DND-41 (cell line): ENCODE measurements around the gene DDX39A.

Experiments used
- EZH2 ChIP-seq: IDR thresholded peaks from 3 replicates; pipeline ENCODE4 v1.6.1; 2012; ENCODE audit warnings: borderline replicate concordance, low read depth, mild to moderate bottlenecking, moderate library complexity, low read length, inconsistent platforms; ENCODE audit not compliant: severe bottlenecking
- TF ChIP-seq, protein P1 (sequence below): IDR thresholded peaks from 2 replicates; pipeline ENCODE4 v1.5.1; 2012; ENCODE audit warnings: borderline replicate concordance, low read length, moderate library complexity, mild to moderate bottlenecking; ENCODE audit not compliant: poor library complexity, severe bottlenecking; ENCODE audit errors: extremely low read depth

DNA sequence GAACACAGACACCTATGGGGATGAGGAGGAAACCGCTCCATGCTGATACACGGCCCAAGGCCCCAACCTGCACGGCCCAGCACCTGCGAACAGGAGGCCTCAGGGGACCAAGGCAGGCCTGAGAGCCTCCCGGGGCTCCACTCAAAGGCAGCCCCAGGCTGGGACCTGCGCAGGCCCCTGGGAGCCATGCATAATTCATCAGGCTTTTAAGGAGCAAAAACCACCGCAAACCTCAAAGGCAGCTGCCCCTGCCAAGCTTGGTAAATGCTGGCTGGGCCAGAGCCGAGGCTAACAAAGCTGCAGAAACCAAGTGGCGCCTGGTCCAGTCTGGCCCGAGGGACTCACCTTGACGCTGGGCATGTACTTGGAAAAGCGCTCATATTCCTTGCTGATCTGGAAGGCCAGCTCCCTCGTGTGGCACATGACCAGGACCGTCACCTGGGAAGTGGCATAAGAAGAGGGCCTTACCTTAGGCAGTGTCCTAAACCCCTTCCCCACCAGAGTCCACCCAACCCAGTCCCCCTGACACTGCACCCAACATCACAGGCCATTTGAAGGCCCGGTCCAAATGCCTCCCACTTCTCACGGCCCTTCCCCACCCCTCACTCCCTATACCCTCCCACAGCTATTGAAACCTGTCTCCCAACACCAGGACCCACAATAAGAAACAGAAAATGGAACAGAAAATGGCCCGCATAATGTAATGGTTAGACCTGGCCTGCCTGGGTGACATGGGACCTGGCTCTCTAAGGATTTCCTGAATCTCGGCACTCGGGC, 7.8 kb downstream of the DDX39A start:
- TF ChIP-seq, protein P1, sequence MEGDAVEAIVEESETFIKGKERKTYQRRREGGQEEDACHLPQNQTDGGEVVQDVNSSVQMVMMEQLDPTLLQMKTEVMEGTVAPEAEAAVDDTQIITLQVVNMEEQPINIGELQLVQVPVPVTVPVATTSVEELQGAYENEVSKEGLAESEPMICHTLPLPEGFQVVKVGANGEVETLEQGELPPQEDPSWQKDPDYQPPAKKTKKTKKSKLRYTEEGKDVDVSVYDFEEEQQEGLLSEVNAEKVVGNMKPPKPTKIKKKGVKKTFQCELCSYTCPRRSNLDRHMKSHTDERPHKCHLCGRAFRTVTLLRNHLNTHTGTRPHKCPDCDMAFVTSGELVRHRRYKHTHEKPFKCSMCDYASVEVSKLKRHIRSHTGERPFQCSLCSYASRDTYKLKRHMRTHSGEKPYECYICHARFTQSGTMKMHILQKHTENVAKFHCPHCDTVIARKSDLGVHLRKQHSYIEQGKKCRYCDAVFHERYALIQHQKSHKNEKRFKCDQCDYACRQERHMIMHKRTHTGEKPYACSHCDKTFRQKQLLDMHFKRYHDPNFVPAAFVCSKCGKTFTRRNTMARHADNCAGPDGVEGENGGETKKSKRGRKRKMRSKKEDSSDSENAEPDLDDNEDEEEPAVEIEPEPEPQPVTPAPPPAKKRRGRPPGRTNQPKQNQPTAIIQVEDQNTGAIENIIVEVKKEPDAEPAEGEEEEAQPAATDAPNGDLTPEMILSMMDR = no peak
- TF ChIP-seq EZH2 = no peak
